IPS-18a (cell line): ENCODE data around the gene TEX54.

Experiments
- H3K27ac ChIP-seq: one replicate; pipeline ENCODE4 v1.5.1; 2013; ENCODE audit warnings: low read length
- H3K27me3 ChIP-seq: one replicate; pipeline ENCODE4 v1.6.1; 2013; ENCODE audit warnings: mild to moderate bottlenecking, low read length; ENCODE audit not compliant: control insufficient read depth, insufficient read depth
- H3K36me3 ChIP-seq: one replicate; pipeline ENCODE4 v1.6.1; 2013; ENCODE audit warnings: low read depth, low read length; ENCODE audit not compliant: control insufficient read depth
- H3K4me1 ChIP-seq: one replicate; pipeline ENCODE4 v1.6.1; 2013; ENCODE audit warnings: low read depth, low read length; ENCODE audit not compliant: control insufficient read depth
- H3K4me3 ChIP-seq: one replicate; pipeline ENCODE4 v1.5.1; 2013; ENCODE audit warnings: low read length
- H3K9ac ChIP-seq: one replicate; pipeline ENCODE4 v1.6.1; 2013; ENCODE audit warnings: mild to moderate bottlenecking, low read length, moderate library complexity
- H3K9me3 ChIP-seq: one replicate; pipeline ENCODE4 v1.6.1; 2013; ENCODE audit warnings: low read depth, low read length; ENCODE audit not compliant: control insufficient read depth

Gene TEX54

GRCh38 chr11:62791501-62792201, 41.0 kb downstream of the TEX54 start, which contains the start of gene TMEM223:
Gene TMEM223 (minus strand): TSS chr11:62792006. CDS start chr11:62791994, 12 bp downstream.
- Histone ChIP-seq H3K36me3 (peaks cover 44% of the 10 kb centered on the region), H3K9me3 (no peaks in the 10 kb centered on the region), H3K9ac (peak within 1 kb of the TSS; percentile 84), H3K4me3 (peak within 1 kb of the TSS; percentile 90), H3K4me1 (peaks cover 8% of the 10 kb centered on the region), H3K27ac (peak within 1 kb of the TSS; percentile 51), H3K27me3 (no peaks in the 10 kb centered on the region)

- H3K27me3 ChIP-seq = no peaks in the 10 kb centered on the region
- no peaks in the 10 kb centered on the region for H3K9me3 ChIP-seq
- peaks cover 24% of the 10 kb centered on the region for H3K36me3 ChIP-seq
- H3K9ac ChIP-seq = no peak overlapping the region
- peaks cover 11% of the 10 kb centered on the region for H3K4me1 ChIP-seq
- H3K4me3 ChIP-seq = no peak overlapping the region
- H3K27ac ChIP-seq = no peak overlapping the region
Measured at GRCh38 chr11:62789576-62789975, 43.1 kb downstream of the TEX54 start.

GRCh38 chr11:62788991-62789390, 43.6 kb downstream of the TEX54 start:
- no peak overlapping the region for H3K27ac ChIP-seq
- H3K9ac ChIP-seq = no peak overlapping the region
- H3K9me3 ChIP-seq = no peaks in the 10 kb centered on the region
- H3K36me3 ChIP-seq = peaks cover 18% of the 10 kb centered on the region
- H3K4me1 ChIP-seq = peaks cover 11% of the 10 kb centered on the region
- no peaks in the 10 kb centered on the region for H3K27me3 ChIP-seq
- H3K4me3 ChIP-seq = no peak overlapping the region

- peak within 1 kb of the TSS; percentile 92 for H3K9ac ChIP-seq
- H3K27me3 ChIP-seq = no peaks in the 10 kb centered on the region
- H3K9me3 ChIP-seq = no peaks in the 10 kb centered on the region
- peaks cover 8% of the 10 kb centered on the region for H3K4me1 ChIP-seq
- H3K4me3 ChIP-seq = peak within 1 kb of the TSS; percentile 99
- H3K36me3 ChIP-seq = peaks cover 21% of the 10 kb centered on the region
- peak within 1 kb of the TSS; percentile 74 for H3K27ac ChIP-seq
Measured at GRCh38 chr11:62787005-62787759, 45.5 kb downstream of the TEX54 start, which contains the start of gene TMEM179B. Gene TMEM179B (plus strand): TSS chr11:62787402. CDS start chr11:62787432, 30 bp downstream.

GRCh38 chr11:62786318-62787004, 46.2 kb downstream of the TEX54 start:
- Histone ChIP-seq H3K27ac (no peak overlapping the region), H3K9me3 (no peaks in the 10 kb centered on the region), H3K36me3 (peaks cover 28% of the 10 kb centered on the region), H3K27me3 (no peaks in the 10 kb centered on the region), H3K4me1 (peaks cover 8% of the 10 kb centered on the region), H3K4me3 (peak overlapping the region; percentile 99), H3K9ac (peak overlapping the region; percentile 92)

GRCh38 chr11:62782753-62783152, 49.9 kb downstream of the TEX54 start:
- Histone ChIP-seq H3K9me3 (no peaks in the 10 kb centered on the region), H3K27me3 (no peaks in the 10 kb centered on the region), H3K27ac (no peak overlapping the region), H3K4me1 (peaks cover 3% of the 10 kb centered on the region), H3K9ac (no peak overlapping the region), H3K36me3 (peaks cover 25% of the 10 kb centered on the region), H3K4me3 (no peak overlapping the region)
